HepG2 (cell line): ENCODE data around the gene AHRR.

ENCODE experiments used
- CTCF ChIP-seq: sonication (generic); formaldehyde crosslinking; IDR thresholded peaks from 2 replicates; pipeline ENCODE4 v1.5.0; 2020; ENCODE audit warnings: mild to moderate bottlenecking, missing genetic modification reagents, moderate library complexity
- EZH2 ChIP-seq: conservative IDR thresholded peaks from 2 replicates; pipeline ENCODE4 v1.6.1; 2012; ENCODE audit warnings: mild to moderate bottlenecking, low read depth, low read length, moderate library complexity
- GRHL1 ChIP-seq: sonication (generic); formaldehyde crosslinking; conservative IDR thresholded peaks from 2 replicates; pipeline ENCODE4 v1.8.0; 2022; ENCODE audit warnings: missing genetic modification reagents
- HDAC1 ChIP-seq: sonication (generic); formaldehyde crosslinking; IDR thresholded peaks from 2 replicates; pipeline ENCODE4 v1.5.1; 2020; ENCODE audit warnings: mild to moderate bottlenecking, missing genetic modification reagents
- NKX3-1 ChIP-seq: sonication (generic); formaldehyde crosslinking; IDR thresholded peaks from 2 replicates; pipeline ENCODE4 v1.5.0; 2020; ENCODE audit warnings: missing genetic modification reagents
- TFAP4 ChIP-seq: sonication (generic); IDR thresholded peaks from 2 replicates; pipeline ENCODE4 v1.6.1; 2016; ENCODE audit warnings: low read depth, borderline replicate concordance
- ZKSCAN5 ChIP-seq: sonication (generic); formaldehyde crosslinking; IDR thresholded peaks from 2 replicates; pipeline ENCODE4 v1.5.1; 2020; ENCODE audit warnings: mild to moderate bottlenecking, missing genetic modification reagents
- ZNF282 ChIP-seq: fragments of 450-650 bp; IDR thresholded peaks from 2 replicates; pipeline ENCODE4 v1.6.1; 2018; ENCODE audit not compliant: partially characterized antibody
- ZNF407 ChIP-seq: sonication (generic); formaldehyde crosslinking; IDR thresholded peaks from one replicate; pipeline ENCODE4 v1.5.1; 2020; ENCODE audit warnings: mild to moderate bottlenecking, missing genetic modification reagents; ENCODE audit errors: not compliant biosample characterization

GRCh38 chr5:478982-479535 lies 157.5 kb downstream of the AHRR start:
- TF ChIP-seq NKX3-1 (CRISPR knock-in tag) (no peak), EZH2 (no peak; the same call in 1 of the 2 replicates), GRHL1 (CRISPR knock-in tag) (no peak), ZNF407 (CRISPR knock-in tag) (no peak), ZKSCAN5 (CRISPR knock-in tag) (no peak), TFAP4 (no peak), ZNF282 (no peak), HDAC1 (CRISPR knock-in tag) (no peak), CTCF (CRISPR knock-in tag) (no peak)
